Right kidney (tissue), 1 donor: ENCODE measurements around the gene PNRC2.
"Not testable (repeated sequence)": the region's sequence is repeated elsewhere in the genome, so short reads cannot be mapped to it uniquely, and the experiment has no call there.

Experiments used
- DNase-seq: peaks from one replicate; pipeline ENCODE4 v3.0.0-alpha.2; 2016

PNRC2 gene

DNA sequence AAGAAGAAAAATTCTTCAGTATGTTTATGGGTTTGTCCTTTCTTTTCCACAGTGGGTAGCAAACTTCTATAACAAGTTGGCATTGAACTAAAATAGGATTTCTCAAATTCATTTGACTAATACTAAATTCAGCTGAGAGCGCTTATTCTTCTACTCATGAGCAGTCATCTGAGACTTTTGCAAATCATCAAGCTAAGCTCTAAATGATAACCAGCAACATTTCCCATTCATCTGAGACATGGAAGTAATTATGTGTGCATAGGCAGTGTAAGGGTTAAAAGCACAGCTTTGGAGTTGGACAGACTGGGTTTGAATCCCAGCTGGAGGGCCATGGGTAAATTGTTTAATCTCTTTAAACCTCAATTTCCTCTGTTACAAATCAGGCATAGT, 28.1 kb upstream of the PNRC2 start:
- no peak for DNase-seq

DNA sequence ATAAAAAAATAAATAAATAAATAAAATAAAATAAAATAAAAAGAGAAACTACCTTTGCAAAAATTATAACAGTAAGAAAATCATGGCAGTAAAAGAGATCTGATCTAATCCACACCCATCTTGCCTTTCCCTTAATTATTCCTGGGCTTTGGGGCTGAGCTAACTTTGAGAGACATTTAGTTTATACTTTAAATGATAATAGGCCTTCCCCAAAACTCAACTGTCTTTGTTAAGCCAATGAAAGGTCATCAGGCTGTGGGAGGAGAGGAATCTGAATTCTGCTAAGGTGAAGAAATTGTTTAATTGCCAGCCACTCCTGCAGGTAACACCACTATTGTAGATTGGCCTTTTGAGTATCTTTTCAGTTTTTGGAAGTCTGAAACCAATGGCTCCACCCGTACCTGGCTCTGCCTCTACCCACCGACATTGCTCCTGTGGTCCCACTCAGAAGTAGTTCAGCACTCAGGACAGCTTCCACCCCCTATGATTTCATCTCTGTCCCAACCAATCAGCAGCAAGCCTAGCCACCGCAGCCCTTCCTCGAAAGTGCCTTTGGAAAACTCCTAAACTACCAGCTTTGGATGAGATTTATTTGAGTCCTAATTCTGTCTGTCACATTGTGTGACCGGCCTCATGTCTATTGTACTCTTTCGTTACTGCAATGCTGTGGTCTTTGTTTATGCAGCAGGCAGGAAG, 23.0 kb upstream of the PNRC2 start:
- no peak for DNase-seq

DNA sequence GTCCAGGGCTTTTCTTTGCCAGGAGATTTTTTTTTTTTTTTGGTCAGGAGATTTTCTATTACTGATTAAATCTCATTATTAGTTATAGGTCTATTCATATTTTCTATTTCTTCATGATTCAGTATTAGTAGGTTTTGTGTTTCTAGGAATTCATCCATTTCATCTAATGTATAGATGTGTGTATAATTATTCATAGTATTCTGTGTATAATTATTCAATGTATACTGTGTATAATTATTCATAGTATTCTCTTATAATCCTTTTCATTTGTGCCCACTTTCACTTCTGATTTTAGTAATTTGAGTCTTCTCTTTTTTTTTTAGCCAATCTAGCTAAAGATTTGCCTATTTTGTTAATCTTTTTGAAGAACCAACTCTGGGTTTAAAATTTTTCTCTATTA, 12.3 kb upstream of the PNRC2 start:
- no peak for DNase-seq

DNA sequence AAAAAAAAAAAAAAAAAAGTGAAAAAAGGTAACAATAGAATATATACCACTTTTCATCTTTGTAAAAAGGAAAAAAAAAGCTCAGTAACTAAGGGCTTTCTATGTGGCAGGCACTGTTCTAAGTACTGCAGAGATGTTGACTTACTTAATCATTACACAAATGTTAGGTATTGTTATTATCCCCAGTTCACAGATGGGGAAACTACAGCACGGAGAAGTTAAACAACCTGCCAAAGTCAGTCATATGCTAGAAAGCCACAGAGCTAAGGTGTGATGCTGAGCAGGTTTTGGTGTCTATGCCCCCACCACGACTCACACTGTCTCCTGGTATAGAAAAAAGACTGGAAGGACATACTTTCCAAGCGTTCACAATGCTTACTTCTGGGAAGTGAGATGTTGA, 6.6 kb upstream of the PNRC2 start:
- DNase-seq = no peak

- no peak for DNase-seq
Observed at GRCh38 chr1:23957096-23957495, 2.5 kb upstream of the PNRC2 start.

DNA sequence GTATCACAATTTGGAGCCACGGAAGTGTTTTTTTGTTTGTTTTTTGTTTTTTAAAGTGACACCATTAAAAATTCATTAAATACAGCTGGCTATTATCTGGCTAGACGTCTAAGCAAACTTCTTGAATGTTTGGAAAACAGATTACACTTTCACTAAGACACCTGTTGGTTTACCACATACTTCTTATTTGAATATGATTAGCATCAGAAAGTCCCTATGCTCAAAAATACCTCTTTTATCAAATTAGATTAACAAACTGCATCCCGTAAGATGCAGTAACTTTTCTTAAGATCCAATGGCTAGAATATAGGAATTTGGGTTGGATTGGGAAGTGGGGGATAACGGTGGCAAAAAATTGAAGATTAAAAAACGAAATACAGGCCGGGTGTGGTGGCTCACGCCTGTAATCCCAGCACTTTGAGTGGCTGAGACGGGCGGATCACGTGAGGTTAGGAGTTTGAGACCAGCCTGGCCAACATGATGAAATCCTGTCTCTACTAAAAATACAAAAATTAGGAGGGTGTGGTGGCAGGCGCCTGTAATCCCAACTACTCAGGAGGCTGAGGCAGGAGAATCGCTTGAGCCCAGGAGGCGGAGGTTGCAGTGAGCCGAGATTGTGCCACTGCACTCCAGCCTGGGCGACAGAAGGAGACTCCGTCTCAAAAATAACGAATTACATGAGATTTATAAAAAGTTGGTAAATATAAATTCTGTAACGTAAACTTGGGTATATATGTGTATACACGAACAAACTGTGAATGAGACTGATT, 1.4 kb upstream of the PNRC2 start:
- DNase-seq = not testable (repeated sequence)

DNA sequence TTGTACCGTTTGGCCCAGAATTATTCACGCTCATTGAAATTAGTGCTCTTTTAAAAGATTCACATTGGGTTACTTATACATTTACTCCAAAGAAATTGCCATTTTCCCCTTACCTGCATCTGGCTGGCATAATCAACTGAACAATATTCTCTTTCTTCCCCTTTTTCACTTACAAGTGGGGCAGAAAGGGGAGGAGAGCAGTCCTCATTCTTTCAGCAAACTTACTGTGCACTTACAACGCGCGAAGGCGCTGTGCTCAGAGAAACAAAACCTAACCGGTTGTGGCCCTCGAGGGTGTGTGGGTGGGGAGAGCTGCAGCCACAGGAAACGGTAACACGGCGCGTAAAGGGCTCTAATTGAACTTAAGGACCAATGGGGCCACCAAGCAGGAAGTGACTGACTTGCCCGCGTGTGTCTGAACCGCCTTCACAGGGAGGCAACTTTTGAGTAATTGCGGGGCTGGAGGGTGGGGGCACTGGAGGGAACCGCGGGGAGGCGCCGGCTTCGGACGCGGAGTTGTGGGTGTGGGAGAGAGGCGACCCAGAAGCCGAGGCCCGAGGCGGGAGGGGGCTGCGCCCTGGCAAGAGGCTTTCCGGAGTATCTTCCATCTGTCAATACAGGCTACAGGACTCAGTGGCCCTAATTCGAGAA, 693 bp upstream of the PNRC2 start:
- no peak for DNase-seq

- peak; percentile 35 for DNase-seq
Observed at GRCh38 chr1:23960291-23961020, 828 bp downstream of the PNRC2 start.

GRCh38 chr1:23963617-23964234, 4.1 kb downstream of the PNRC2 start:
- DNase-seq = no peak

GRCh38 chr1:23964235-23964668, 4.6 kb downstream of the PNRC2 start:
- DNase-seq = no peak

- no peak for DNase-seq
Observed at GRCh38 chr1:23964790-23965740, 5.4 kb downstream of the PNRC2 start.

- no peak for DNase-seq
Observed at GRCh38 chr1:23966973-23967493, 7.4 kb downstream of the PNRC2 start.

GRCh38 chr1:23967871-23968270, 8.2 kb downstream of the PNRC2 start:
- DNase-seq = no peak

- DNase-seq = no peak
Observed at GRCh38 chr1:23977187-23977853, 17.7 kb downstream of the PNRC2 start.

GRCh38 chr1:23977854-23978191, 18.2 kb downstream of the PNRC2 start:
- DNase-seq = no peak

DNA sequence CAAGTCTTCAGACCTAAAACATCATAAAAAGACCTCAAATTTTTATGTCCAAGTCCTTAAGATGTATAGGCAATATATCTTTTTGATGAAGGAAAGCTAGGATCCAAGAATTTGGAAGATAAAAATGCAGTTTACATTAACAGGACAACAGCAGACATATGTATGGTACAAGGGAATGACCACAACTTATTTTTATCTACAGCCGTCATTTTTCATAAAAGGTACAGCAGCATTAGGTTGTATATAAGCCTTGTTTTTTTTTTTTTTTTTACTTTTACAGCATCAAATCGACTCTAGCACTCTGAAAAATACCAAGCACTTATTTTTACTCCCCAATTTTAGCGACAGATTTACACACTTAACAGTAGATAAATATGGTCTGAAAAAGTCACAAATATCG, 19.2 kb downstream of the PNRC2 start:
- DNase-seq = no peak

DNA sequence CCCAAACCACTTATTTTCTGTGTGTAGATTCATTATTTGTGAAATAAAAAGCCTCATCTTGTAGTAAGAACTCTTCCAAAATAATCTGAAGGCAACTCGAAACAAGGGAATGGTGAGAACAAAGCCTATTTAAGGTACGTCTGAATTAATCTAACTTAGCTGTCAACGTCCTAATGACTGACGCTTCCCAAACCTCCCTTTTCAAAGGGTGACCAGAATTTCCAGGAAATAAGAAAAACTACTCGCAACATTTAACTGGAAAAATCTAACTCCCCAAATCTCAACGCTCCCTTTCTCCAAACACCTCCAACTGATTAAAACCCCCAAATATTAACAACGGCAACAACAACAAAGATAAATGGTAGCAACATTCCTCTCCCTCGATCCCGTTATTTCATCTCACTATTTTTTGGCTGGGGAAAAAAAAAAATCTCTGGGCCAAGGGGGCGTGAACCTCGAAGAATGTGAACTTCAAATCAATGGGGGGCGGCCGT, 19.8 kb downstream of the PNRC2 start:
- no peak for DNase-seq

- DNase-seq = peak; percentile 98
Observed at GRCh38 chr1:23979881-23980727, 20.5 kb downstream of the PNRC2 start, which contains the start of gene SRSF10. SRSF10 (minus strand) TSS chr1:23980327; CDS start chr1:23980255, 72 bp downstream.

GRCh38 chr1:23980728-23981070, 21.1 kb downstream of the PNRC2 start:
- DNase-seq = no peak
